ENCODE results near the gene CAT. TPM values are rescaled to one million over a fixed set of nuclear protein-coding genes. Genes with fewer than 3 reads are reported as not detected.

Gene CAT
- 32.2 to 39.1 TPM (median 38.6 TPM) in 5 replicates for total RNA-seq (2022; extraction: Qiagen RNA extraction; ENCODE audit: low read depth)

GRCh38 chr11:34438529-34439507 lies at the start of gene CAT:
Gene CAT, plus strand, starts transcription at chr11:34438934. Its CDS starts 80 bp downstream, at chr11:34439014.

GRCh38 chr11:34513682-34514449 lies 75.1 kb downstream of the CAT start, which contains the start of gene ELF5:
Gene ELF5, minus strand, starts transcription at chr11:34513794. Its CDS starts 8,045 bp downstream, at chr11:34505749.

Other genes with a start within 250 kb of the CAT start
- 29.9 to 39.1 TPM (median 36.3 TPM) in 5 replicates for gene ABTB2, start 80.9 kb upstream of the CAT start, total RNA-seq (2022; extraction: Qiagen RNA extraction; ENCODE audit: low read depth)
- not detected in 5 replicates for gene ELF5, start 74.9 kb downstream of the CAT start, total RNA-seq (2022; extraction: Qiagen RNA extraction; ENCODE audit: low read depth)
- 0.39 to 0.94 TPM (median 0.74 TPM) in 5 replicates for gene EHF, start 182.2 kb downstream of the CAT start, total RNA-seq (2022; extraction: Qiagen RNA extraction; ENCODE audit: low read depth)